ENCODE results near the gene ENOX1.
"Not testable (repeated sequence)": the region's sequence is repeated elsewhere in the genome, so short reads cannot be mapped to it uniquely, and the experiment has no call there.

The ENOX1 gene

GRCh38 chr13:43356567-43356966, 430.2 kb downstream of the ENOX1 start:
- no peak for DNase-seq (ENCODE audit: low read depth in 3 of 3)

GRCh38 chr13:43355774-43356173, 431.0 kb downstream of the ENOX1 start:
- no peak for DNase-seq (ENCODE audit: low read depth in 3 of 3)

GRCh38 chr13:43354153-43354945, 432.4 kb downstream of the ENOX1 start:
- no peak for DNase-seq (ENCODE audit: low read depth in 3 of 3)

GRCh38 chr13:43353631-43354030, 433.1 kb downstream of the ENOX1 start:
- DNase-seq (ENCODE audit: low read depth in 3 of 3): no peak

- not testable (repeated sequence) for DNase-seq (ENCODE audit: low read depth in 3 of 3)
These were observed 435.2 kb downstream of the ENOX1 start for GRCh38 chr13:43351612-43352011.

- DNase-seq (ENCODE audit: low read depth in 3 of 3): no peak
These were observed 438.4 kb downstream of the ENOX1 start for GRCh38 chr13:43348397-43348796.

GRCh38 chr13:43347877-43348276, 438.9 kb downstream of the ENOX1 start:
- no peak for DNase-seq (ENCODE audit: low read depth in 3 of 3)

- no peak for DNase-seq (ENCODE audit: low read depth in 3 of 3)
These were observed 440.3 kb downstream of the ENOX1 start for GRCh38 chr13:43346427-43346826.

- no peak for DNase-seq (ENCODE audit: low read depth in 3 of 3)
These were observed 443.1 kb downstream of the ENOX1 start for GRCh38 chr13:43343645-43344044.

- DNase-seq (ENCODE audit: low read depth in 3 of 3): no peak
These were observed 446.8 kb downstream of the ENOX1 start for GRCh38 chr13:43339805-43340550.

GRCh38 chr13:43339145-43339804, 447.5 kb downstream of the ENOX1 start:
- no peak for DNase-seq (ENCODE audit: low read depth in 3 of 3)

- DNase-seq (ENCODE audit: low read depth in 3 of 3): no peak
These were observed 451.0 kb downstream of the ENOX1 start for GRCh38 chr13:43335764-43336163.

- no peak for DNase-seq (ENCODE audit: low read depth in 3 of 3)
These were observed 453.6 kb downstream of the ENOX1 start for GRCh38 chr13:43333176-43333575.

- no peak for DNase-seq (ENCODE audit: low read depth in 3 of 3)
These were observed 455.1 kb downstream of the ENOX1 start for GRCh38 chr13:43331672-43332071.

- DNase-seq (ENCODE audit: low read depth in 3 of 3): no peak
These were observed 457.1 kb downstream of the ENOX1 start for GRCh38 chr13:43329702-43330101.

GRCh38 chr13:43328907-43329306, 457.9 kb downstream of the ENOX1 start:
- no peak for DNase-seq (ENCODE audit: low read depth in 3 of 3)

GRCh38 chr13:43326100-43326499, 460.7 kb downstream of the ENOX1 start:
- DNase-seq (ENCODE audit: low read depth in 3 of 3): no peak

- DNase-seq (ENCODE audit: low read depth in 3 of 3): no peak
These were observed 461.1 kb downstream of the ENOX1 start for GRCh38 chr13:43325636-43326035.

GRCh38 chr13:43324129-43324528, 462.6 kb downstream of the ENOX1 start:
- no peak for DNase-seq (ENCODE audit: low read depth in 3 of 3)

GRCh38 chr13:43319617-43320444, 466.9 kb downstream of the ENOX1 start:
- no peak for DNase-seq (ENCODE audit: low read depth in 3 of 3)

GRCh38 chr13:43316946-43317353, 469.8 kb downstream of the ENOX1 start:
- DNase-seq (ENCODE audit: low read depth in 3 of 3): no peak

- no peak for DNase-seq (ENCODE audit: low read depth in 3 of 3)
These were observed 470.5 kb downstream of the ENOX1 start for GRCh38 chr13:43316281-43316680.
